ENCODE measurements around the gene UMAD1.
"Not testable (repeated sequence)": the region's sequence is repeated elsewhere in the genome, so short reads cannot be mapped to it uniquely, and the experiment has no call there.

The UMAD1 gene

GRCh38 chr7:7804822-7805221 is 164.3 kb downstream of the UMAD1 start:
- not testable (repeated sequence) for DNase-seq

DNA sequence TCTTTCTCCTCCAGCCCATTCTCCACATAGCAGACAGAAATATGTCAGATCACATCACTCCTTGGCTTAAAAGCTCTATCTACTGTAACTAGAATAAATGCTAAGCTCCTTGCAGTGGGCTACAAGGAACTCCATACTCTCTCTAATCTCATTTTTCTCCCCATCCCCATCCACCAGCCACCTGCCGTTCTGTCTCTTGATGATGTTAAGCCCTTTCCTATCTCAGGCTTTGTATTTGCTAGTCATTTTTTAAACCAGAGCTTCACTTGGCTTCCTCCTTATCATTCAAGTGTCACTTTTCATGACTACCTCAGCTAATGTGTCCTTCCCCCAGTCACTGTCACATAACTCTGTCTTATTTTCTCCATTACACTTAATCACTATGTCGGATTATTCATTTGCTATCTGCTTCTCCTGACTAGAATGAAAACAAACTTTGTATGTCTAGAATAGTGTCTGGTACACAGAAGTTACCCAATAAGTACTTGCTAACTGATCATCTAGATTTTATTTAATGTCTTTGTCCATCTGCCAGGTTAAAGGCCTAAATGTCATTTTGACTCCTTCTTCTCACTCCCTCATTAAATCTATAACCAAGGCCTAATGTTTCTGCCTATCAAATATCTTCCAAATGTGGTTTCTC is 165.1 kb downstream of the UMAD1 start:
- no peak for DNase-seq

DNA sequence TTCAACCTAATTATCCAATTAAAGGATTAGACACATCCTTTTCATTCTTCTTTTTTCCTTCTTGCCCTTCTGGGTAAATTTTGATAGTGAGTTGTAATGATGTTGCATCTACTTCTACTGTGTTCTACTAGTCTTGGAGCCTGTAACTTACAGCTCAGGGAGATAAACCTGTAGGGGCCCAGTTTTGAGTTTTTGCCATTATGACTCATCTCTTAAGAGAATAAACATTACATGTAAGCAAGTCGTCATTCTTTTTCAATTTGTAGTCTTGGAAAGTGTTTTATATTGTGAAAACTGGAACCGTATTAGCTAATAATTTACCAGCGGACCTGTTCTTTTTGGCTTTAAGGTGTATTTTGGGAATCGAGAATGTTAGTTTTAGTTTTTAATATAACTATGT is 167.6 kb downstream of the UMAD1 start:
- peak in 1 of 5 experiments; percentile 51 for DNase-seq

- no peak for DNase-seq
Measured at GRCh38 chr7:7808626-7809025, 168.1 kb downstream of the UMAD1 start.

- DNase-seq: no peak
Measured at GRCh38 chr7:7810380-7810779, 169.8 kb downstream of the UMAD1 start.

DNA sequence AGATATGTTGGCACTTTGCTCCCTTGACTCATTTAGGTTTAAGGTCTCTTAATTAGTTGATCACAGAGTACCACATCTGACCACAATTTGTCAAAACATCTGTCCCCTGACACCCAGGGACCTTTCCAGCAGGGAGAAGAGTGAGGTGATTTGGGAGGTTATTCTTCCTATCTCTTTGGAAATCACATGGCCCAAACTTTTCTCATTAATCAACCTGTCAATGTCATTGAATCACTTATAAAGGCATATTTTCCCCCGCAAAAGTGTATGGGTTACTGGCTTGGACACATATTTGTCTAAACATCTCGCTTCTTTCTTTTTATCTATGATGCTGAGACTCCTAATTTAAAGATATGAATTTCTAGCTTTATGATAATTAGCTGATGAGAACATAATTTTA is 170.3 kb downstream of the UMAD1 start:
- peak in 1 of 5 experiments; percentile 48 for DNase-seq

DNA sequence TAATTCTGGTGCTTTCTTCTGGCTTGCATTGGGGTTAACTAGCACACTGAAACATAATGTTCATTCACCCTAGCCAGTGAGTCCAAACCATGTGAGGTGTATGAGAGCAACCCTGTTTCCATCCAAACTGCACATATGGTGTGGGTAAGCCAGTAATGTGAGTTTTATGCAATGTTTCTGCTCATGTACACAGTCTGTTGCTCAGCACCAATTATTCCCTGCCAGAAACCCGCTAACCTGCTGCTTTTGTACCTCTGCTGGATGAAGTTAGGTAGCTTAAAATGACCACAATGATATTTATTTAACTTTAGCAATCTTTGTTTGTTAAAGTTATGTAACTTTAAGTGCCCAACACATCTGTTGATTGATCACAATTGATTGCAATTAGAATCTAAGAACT is 171.6 kb downstream of the UMAD1 start:
- no peak for DNase-seq

DNA sequence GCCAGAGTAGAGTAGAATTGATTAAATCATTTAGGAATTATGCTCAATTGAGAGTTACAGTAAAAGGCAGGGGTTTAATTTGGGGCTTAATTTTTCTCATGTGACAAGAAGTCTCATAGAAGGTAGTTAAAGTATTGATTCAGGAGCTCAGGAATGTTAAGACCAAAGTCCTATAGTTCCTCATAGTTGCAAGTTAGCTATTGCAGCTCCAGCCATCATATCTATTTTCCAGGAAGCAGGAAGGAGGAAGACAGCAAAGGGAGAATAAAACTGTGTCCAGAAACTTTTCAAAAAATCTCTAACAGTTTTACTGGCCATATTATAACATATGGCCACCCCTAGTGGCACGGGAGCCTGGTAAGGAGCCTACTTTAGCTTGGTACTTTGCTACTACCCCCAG is 174.8 kb downstream of the UMAD1 start:
- no peak for DNase-seq

DNA sequence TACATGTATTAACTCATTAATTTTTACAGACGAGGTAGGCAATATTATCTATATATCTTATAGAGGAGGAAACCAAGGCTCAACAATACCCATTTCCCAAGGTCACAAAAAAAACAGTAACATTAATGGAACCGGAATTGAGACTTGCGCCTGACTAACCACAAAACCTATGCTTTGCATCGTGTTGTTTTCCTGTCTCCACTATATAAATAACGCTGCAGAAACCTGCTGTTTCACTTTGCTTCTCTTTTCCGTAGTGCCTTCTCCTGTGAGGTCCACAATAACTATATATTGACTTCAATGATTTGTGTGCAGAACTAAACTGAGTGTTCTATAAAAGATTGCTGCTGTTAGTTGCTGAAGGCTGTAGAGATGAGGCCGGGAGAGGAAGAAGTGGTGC is 175.5 kb downstream of the UMAD1 start:
- DNase-seq: peak in 2 of 5 experiments; percentile 29 to 86

DNA sequence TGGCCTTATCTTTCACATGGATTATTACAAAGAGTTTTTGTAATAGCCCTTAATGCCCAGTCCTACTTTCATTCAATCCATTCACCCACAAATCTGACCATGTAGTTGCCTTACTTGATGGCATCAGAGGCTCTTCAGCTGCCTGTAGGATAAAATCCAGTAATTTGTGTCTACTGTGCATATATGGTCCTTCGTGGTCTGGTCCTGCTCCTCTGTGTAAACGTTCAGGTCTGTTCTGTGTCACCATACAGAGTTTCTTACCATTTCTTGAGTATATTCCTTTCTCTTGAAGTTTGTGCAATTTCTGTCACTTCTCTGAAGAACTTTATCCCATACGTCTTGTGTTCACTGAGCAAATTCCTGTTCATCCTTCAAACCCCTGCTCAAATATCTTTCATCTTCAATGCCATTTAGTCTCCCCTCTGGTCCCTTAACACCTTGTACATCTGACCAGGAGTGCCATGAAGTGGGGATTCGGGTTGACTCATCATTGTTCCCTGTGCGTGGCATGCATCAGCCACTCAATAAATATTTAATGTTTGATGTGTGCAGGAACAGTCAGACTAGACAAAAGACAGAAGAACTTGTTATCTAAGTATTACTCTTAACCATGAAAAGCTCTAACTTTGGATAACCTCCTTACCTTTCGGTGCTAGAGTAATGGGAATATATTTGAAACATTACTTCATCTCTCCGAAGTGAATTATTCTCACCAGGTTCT is 176.4 kb downstream of the UMAD1 start:
- peak in 1 of 5 experiments; percentile 60 for DNase-seq

DNA sequence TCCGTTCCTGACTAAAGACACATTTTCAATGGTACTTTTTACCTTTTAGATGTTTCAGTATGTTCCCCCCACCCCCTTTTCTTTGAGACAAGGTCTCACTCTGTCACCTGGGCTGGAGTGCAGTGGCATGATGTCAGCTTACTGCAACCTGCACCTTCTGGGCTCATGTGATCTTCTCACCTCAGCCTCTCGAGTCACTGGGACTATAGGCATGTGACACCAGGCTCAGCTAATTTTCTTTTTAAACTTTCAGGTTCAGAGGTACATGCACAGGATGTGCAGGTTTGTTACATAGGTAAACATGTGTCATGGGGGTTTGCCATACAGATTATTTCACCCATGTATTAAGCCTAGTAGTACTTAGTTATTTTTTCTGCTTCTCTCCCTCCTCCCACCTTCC is 177.2 kb downstream of the UMAD1 start:
- peak in 1 of 5 experiments; percentile 10 for DNase-seq

- DNase-seq: not testable (repeated sequence)
Measured at GRCh38 chr7:7818179-7818578, 177.6 kb downstream of the UMAD1 start.

- peak in 1 of 5 experiments; percentile 30 for DNase-seq
Measured at GRCh38 chr7:7819442-7820247, 179.1 kb downstream of the UMAD1 start.

- DNase-seq: no peak
Measured at GRCh38 chr7:7820409-7820808, 179.9 kb downstream of the UMAD1 start.

DNA sequence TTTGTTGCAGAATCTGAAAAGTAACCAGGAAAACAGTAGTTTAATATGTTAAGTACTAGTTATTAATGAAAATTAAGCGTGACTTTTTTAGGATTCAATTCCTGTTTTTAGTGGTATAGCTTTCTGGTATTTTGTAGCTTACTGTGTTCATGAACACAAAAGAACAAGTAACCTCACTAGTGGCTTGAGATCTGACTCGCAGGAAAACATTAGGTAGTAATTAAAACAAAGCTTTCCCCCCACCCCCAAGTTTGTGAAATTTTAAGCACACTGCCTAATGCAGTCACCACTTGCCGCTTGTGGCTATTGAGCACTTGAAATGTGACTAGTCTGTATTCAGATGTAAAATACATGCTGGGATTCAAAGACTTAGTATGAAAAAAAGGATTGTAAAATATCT is 180.4 kb downstream of the UMAD1 start:
- no peak for DNase-seq

DNA sequence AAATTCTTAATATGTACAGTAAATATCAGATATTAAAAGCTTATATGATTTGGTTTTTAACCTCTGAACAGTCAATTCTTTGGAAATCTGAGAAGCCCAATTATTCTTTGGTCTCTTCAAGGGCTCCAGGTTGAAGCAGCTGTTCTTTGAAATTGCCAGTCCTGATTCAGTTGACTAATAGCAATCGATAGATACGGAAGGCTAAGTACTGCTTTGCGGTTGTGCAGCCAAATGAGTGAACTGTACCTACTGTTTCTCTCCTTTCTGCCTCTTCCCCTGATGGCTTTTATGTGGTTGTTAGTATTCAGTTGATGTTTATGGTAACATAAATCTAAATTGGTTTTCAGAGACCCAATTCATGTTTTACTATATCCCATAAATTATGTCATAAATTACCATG is 181.0 kb downstream of the UMAD1 start:
- DNase-seq: no peak

DNA sequence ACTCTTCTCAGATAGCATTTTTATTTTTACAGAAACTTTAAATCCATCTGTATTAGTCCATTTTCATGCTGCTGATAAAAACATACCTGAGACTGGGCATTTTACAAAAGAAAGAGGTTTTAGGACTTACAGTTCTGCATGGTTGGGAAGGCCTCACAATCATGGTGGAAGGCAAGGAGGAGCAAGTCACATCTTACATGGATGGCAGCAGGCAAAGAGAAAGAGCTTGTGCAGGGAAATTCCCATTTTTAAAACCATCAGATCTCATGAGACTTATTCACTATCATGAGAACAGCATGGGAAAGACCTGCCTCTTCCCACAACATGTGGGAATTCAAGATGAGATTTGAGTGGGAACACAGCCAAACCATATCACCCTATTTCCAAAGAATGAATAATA is 184.7 kb downstream of the UMAD1 start:
- DNase-seq: not testable (repeated sequence)

GRCh38 chr7:7829667-7830066 is 189.1 kb downstream of the UMAD1 start:
- DNase-seq: no peak

GRCh38 chr7:7830122-7830878 is 189.7 kb downstream of the UMAD1 start:
- DNase-seq: peak in 1 of 5 experiments; percentile 40

GRCh38 chr7:7832518-7832917 is 192.0 kb downstream of the UMAD1 start:
- no peak for DNase-seq

DNA sequence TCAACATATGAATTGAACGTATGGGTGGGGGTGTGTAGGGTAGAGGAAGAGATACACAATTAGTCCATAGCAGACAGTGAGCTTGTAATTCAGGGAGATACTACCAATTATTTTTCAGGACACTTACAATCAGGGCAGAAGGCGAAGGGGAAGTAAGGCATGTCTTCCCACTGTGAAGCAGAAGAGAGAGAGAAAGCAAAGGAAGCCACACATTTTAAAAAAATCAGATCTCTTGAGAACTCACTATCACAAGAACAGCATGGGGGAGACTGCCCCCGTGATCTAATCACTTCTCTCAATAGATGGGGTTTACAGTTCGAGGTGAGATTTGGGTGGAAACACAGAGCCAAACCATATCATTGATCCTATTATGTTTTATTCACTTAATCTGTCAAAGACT is 194.2 kb downstream of the UMAD1 start:
- DNase-seq: no peak

DNA sequence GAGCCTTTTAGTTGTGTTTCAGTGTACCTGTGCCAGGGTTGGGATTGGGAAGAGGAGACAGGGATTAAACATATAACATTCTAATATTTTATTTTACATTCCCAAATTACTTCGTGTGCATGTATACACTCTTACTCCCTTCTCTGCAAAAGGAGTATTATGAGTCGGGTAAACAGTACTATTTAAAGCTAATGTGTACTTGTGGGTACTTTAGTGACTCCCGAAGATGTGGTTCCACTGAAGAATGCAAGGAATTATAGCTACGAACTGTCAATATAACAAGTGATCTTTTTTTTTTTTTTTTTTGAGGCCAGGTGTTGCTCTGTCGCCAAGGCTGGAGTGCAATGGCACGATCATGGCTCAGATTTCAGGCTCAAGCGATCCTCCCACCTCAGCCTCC is 200.5 kb downstream of the UMAD1 start:
- no peak for DNase-seq

GRCh38 chr7:7843240-7843639 is 202.7 kb downstream of the UMAD1 start:
- DNase-seq: no peak

Measured in T-helper 2 cell (primary cell).